Astrocyte (in vitro differentiated cells and primary cell): ENCODE results near the gene CDH23. TPM values are rescaled to one million over a fixed set of nuclear protein-coding genes. Genes with fewer than 3 reads are reported as not detected.

Experiments used
- DNase-seq: peaks from one replicate; pipeline ENCODE4 v3.0.0-alpha.2; 2010; ENCODE audit warnings: low read depth
- FAIRE-seq: peaks from 2 replicates; lab custom pipeline; 2011; peaks lifted over from hg19 to GRCh38; lab: Jason Lieb, UNC
- H2AFZ ChIP-seq: 2 replicates; pipeline ENCODE4 v1.6.0; 2012; ENCODE audit warnings: low read depth, low read length, inconsistent platforms
- H3K27ac ChIP-seq: 2 replicates; pipeline ENCODE4 v1.5.1; 2011; ENCODE audit warnings: low read depth, low read length, inconsistent platforms
- H3K27me3 ChIP-seq: 2 replicates; pipeline ENCODE4 v1.6.0; 2011; ENCODE audit warnings: low read length, inconsistent platforms; ENCODE audit not compliant: insufficient read depth
- H3K36me3 ChIP-seq: 2 replicates; pipeline ENCODE4 v1.5.1; 2011; ENCODE audit warnings: low read length, inconsistent platforms; ENCODE audit not compliant: insufficient read depth
- H3K4me1 ChIP-seq: 2 replicates; pipeline ENCODE4 v1.5.1; 2011; ENCODE audit warnings: low read length, inconsistent platforms; ENCODE audit not compliant: insufficient read depth
- H3K4me2 ChIP-seq: 2 replicates; pipeline ENCODE4 v1.6.0; 2012; ENCODE audit warnings: low read length, inconsistent platforms
- H3K4me3 ChIP-seq: 2 replicates; pipeline ENCODE4 v1.5.1; 2011; ENCODE audit warnings: low read depth, mild to moderate bottlenecking, low read length, inconsistent platforms; ENCODE audit not compliant: insufficient read depth
- H3K79me2 ChIP-seq: 2 replicates; pipeline ENCODE4 v1.6.0; 2012; ENCODE audit warnings: mild to moderate bottlenecking, low read length, inconsistent platforms; ENCODE audit not compliant: insufficient read depth
- H3K9ac ChIP-seq: 2 replicates; pipeline ENCODE4 v1.6.0; 2012; ENCODE audit warnings: mild to moderate bottlenecking, low read length, inconsistent platforms
- H3K9me3 ChIP-seq: 2 replicates; pipeline ENCODE4 v1.5.1; 2012; ENCODE audit warnings: low read depth, mild to moderate bottlenecking, low read length, inconsistent platforms; ENCODE audit not compliant: insufficient read depth
- H4K20me1 ChIP-seq: 2 replicates; pipeline ENCODE4 v1.6.0; 2012; ENCODE audit warnings: low read length, inconsistent platforms; ENCODE audit not compliant: insufficient read depth
- H3K27ac Mint-ChIP-seq: one replicate; pipeline ENCODE4 v1.8.0; 2021; ENCODE audit warnings: mild to moderate bottlenecking, mixed read lengths; ENCODE audit not compliant: unreplicated experiment
- H3K27me3 Mint-ChIP-seq: one replicate; pipeline ENCODE4 v1.8.0; 2021; ENCODE audit warnings: low read depth, mixed read lengths; ENCODE audit not compliant: unreplicated experiment
- H3K36me3 Mint-ChIP-seq: one replicate; pipeline ENCODE4 v1.8.0; 2021; ENCODE audit warnings: low read depth, mixed read lengths; ENCODE audit not compliant: unreplicated experiment
- H3K4me1 Mint-ChIP-seq: one replicate; pipeline ENCODE4 v1.8.0; 2021; ENCODE audit warnings: low read depth, mixed read lengths; ENCODE audit not compliant: unreplicated experiment
- H3K4me3 Mint-ChIP-seq: one replicate; pipeline ENCODE4 v1.8.0; 2021; ENCODE audit warnings: mild to moderate bottlenecking, moderate library complexity, mixed read lengths; ENCODE audit not compliant: unreplicated experiment
- H3K9me3 Mint-ChIP-seq: one replicate; pipeline ENCODE4 v1.8.0; 2021; ENCODE audit warnings: mild to moderate bottlenecking, mixed read lengths; ENCODE audit not compliant: unreplicated experiment
- EZH2 ChIP-seq: IDR thresholded peaks from 2 replicates; pipeline ENCODE4 v1.6.1; 2012; ENCODE audit warnings: mild to moderate bottlenecking, low read length, inconsistent platforms; ENCODE audit not compliant: insufficient read depth
- total RNA-seq: library from RNA; stranded (reverse); gene quantifications from 2 replicates; pipeline ENCODE4 v1.2.1, GENCODE V29; 2021
- TF ChIP-seq, protein P1 (sequence below): IDR thresholded peaks from 2 replicates; pipeline ENCODE4 v1.5.1; 2011; ENCODE audit warnings: low read depth, mild to moderate bottlenecking, inconsistent platforms, low read length, moderate library complexity; ENCODE audit not compliant: insufficient read depth

CDH23 gene
- total RNA-seq, 1 donor from 2014 or later: not detected

GRCh38 chr10:71575934-71576801 lies 179.4 kb downstream of the CDH23 start:
- no peak overlapping the region for H2AFZ ChIP-seq
- H3K27ac ChIP-seq: no peak overlapping the region
- H3K36me3 ChIP-seq: no peaks in the 10 kb centered on the region
- peaks cover 10% of the 10 kb centered on the region for H3K27me3 ChIP-seq
- Mint-ChIP-seq H3K27ac (no peak overlapping the region), H3K4me1 (no peaks in the 10 kb centered on the region), H3K4me3 (no peak overlapping the region), H3K36me3 (no peaks in the 10 kb centered on the region), H3K27me3 (peaks cover 64% of the 10 kb centered on the region), H3K9me3 (no peaks in the 10 kb centered on the region)
- H3K4me1 ChIP-seq: no peaks in the 10 kb centered on the region
- H3K79me2 ChIP-seq: no peaks in the 10 kb centered on the region
- H3K4me2 ChIP-seq: no peak overlapping the region
- DNase-seq: no peak
- no peak overlapping the region for H3K4me3 ChIP-seq
- TF ChIP-seq, protein P1, sequence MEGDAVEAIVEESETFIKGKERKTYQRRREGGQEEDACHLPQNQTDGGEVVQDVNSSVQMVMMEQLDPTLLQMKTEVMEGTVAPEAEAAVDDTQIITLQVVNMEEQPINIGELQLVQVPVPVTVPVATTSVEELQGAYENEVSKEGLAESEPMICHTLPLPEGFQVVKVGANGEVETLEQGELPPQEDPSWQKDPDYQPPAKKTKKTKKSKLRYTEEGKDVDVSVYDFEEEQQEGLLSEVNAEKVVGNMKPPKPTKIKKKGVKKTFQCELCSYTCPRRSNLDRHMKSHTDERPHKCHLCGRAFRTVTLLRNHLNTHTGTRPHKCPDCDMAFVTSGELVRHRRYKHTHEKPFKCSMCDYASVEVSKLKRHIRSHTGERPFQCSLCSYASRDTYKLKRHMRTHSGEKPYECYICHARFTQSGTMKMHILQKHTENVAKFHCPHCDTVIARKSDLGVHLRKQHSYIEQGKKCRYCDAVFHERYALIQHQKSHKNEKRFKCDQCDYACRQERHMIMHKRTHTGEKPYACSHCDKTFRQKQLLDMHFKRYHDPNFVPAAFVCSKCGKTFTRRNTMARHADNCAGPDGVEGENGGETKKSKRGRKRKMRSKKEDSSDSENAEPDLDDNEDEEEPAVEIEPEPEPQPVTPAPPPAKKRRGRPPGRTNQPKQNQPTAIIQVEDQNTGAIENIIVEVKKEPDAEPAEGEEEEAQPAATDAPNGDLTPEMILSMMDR: no peak
- no peak for TF ChIP-seq EZH2
- H3K9ac ChIP-seq: no peak overlapping the region
- no peak for FAIRE-seq
- H4K20me1 ChIP-seq: no peaks in the 10 kb centered on the region
- no peaks in the 10 kb centered on the region for H3K9me3 ChIP-seq

GRCh38 chr10:71576842-71577241 lies 180.1 kb downstream of the CDH23 start:
- no peaks in the 10 kb centered on the region for H4K20me1 ChIP-seq
- Mint-ChIP-seq H3K4me3 (no peak overlapping the region), H3K9me3 (peaks cover 2% of the 10 kb centered on the region), H3K27me3 (peaks cover 68% of the 10 kb centered on the region), H3K27ac (no peak overlapping the region), H3K36me3 (no peaks in the 10 kb centered on the region), H3K4me1 (no peaks in the 10 kb centered on the region)
- TF ChIP-seq EZH2: no peak
- TF ChIP-seq, protein P1: no peak
- FAIRE-seq (no peak), DNase-seq (no peak)
- H3K4me1 ChIP-seq: no peaks in the 10 kb centered on the region
- H3K79me2 ChIP-seq: no peaks in the 10 kb centered on the region
- no peak overlapping the region for H2AFZ ChIP-seq
- H3K36me3 ChIP-seq: no peaks in the 10 kb centered on the region
- H3K4me3 ChIP-seq: no peak overlapping the region
- peaks cover 10% of the 10 kb centered on the region for H3K27me3 ChIP-seq
- no peak overlapping the region for H3K4me2 ChIP-seq
- H3K27ac ChIP-seq: no peak overlapping the region
- H3K9me3 ChIP-seq: no peaks in the 10 kb centered on the region
- no peak overlapping the region for H3K9ac ChIP-seq

DNA sequence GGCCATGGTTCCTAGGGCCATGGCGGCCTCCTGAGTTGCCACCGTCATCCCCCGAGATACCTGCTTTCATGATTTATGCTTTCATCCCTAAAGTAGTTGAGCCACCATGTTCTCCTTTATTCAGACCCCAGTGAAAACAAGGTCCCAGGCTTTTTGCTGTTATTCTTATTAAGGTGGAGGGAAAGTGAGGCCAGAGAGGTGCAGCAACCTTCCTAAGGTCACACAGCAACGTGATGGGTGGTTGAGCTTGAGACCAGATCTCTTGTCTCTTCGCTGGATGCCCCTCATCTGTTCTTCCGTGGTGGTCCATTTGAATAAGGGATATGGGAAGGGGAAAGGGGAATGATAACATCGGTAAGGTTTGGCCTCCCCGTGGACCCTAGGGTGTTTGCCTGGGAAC lies 180.6 kb downstream of the CDH23 start:
- DNase-seq (no peak), FAIRE-seq (no peak)
- Histone ChIP-seq H3K4me3 (no peak overlapping the region), H4K20me1 (no peaks in the 10 kb centered on the region), H3K4me2 (no peak overlapping the region), H2AFZ (no peak overlapping the region), H3K27me3 (peaks cover 10% of the 10 kb centered on the region), H3K79me2 (no peaks in the 10 kb centered on the region), H3K36me3 (no peaks in the 10 kb centered on the region), H3K27ac (no peak overlapping the region), H3K9ac (no peak overlapping the region), H3K4me1 (no peaks in the 10 kb centered on the region), H3K9me3 (no peaks in the 10 kb centered on the region)
- TF ChIP-seq EZH2: no peak
- TF ChIP-seq, protein P1: no peak
- Mint-ChIP-seq H3K27me3 (peaks cover 64% of the 10 kb centered on the region), H3K4me3 (no peak overlapping the region), H3K36me3 (no peaks in the 10 kb centered on the region), H3K27ac (no peak overlapping the region), H3K4me1 (no peaks in the 10 kb centered on the region), H3K9me3 (peaks cover 2% of the 10 kb centered on the region)
